ENCODE measurements around the gene LRRC15. TPM values are rescaled to one million over a fixed set of nuclear protein-coding genes. Genes with fewer than 3 reads are reported as not detected.

The LRRC15 gene
- total RNA-seq, 3 donors from 2014 or later = 0.22 to 1.8 (median 0.29) TPM

DNA sequence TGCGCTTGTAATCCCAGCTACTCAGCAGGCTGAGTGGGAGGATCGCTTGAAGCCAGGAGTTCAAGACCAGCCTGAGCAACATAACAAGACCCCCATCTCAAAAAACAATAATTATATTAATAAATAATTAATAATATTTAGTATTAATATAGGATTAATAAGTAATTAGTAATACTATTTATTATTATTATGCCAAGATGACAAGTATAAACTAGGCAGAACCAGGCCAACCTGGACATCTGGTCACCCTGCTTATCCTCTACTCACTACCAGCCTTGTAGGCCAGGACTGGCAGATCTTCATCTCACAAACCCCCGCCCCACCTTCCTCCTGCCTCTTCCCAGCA lies 18.8 kb downstream of the LRRC15 start:
- intact Hi-C loops (cut with DNase I, micrococcal nuclease) = no loop called here
- no peak for DNase-seq
- ATAC-seq = no peak
- H3K4me3 ChIP-seq = no peak overlapping the region
- H3K4me1 ChIP-seq (ENCODE audit: low read depth) = no peaks in the 10 kb centered on the region
- no peaks in the 10 kb centered on the region for H3K9me3 ChIP-seq
- TF ChIP-seq, protein P1, sequence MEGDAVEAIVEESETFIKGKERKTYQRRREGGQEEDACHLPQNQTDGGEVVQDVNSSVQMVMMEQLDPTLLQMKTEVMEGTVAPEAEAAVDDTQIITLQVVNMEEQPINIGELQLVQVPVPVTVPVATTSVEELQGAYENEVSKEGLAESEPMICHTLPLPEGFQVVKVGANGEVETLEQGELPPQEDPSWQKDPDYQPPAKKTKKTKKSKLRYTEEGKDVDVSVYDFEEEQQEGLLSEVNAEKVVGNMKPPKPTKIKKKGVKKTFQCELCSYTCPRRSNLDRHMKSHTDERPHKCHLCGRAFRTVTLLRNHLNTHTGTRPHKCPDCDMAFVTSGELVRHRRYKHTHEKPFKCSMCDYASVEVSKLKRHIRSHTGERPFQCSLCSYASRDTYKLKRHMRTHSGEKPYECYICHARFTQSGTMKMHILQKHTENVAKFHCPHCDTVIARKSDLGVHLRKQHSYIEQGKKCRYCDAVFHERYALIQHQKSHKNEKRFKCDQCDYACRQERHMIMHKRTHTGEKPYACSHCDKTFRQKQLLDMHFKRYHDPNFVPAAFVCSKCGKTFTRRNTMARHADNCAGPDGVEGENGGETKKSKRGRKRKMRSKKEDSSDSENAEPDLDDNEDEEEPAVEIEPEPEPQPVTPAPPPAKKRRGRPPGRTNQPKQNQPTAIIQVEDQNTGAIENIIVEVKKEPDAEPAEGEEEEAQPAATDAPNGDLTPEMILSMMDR (IDR thresholded peaks at IDR 0.05) = no peak
- no peaks in the 10 kb centered on the region for H3K36me3 ChIP-seq (ENCODE audit: low read depth)

DNA sequence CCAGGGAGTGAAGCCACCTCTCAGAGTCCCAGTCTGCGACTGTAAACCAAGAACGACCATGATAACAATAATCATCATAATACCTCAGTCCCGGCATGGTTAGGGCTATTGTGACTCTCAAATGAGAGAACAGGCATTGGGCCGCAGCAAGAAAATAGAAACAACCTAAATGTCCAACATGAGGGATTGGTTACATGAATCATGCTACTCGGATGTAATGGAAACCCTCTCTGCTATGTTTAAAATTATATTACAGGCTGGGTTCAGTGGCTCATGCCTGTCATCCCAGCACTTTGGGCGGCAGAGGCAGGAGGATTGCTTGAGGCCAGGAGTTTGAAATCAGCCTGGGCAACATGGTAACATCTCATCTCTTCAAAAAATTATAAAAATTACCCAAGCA lies 21.2 kb downstream of the LRRC15 start:
- TF ChIP-seq, protein P1 (IDR thresholded peaks at IDR 0.05) = no peak
- Histone ChIP-seq H3K9me3 (no peaks in the 10 kb centered on the region), H3K4me3 (no peak overlapping the region), H3K36me3 (ENCODE audit: low read depth) (no peaks in the 10 kb centered on the region), H3K4me1 (ENCODE audit: low read depth) (no peaks in the 10 kb centered on the region)
- DNase-seq (no peak), ATAC-seq (no peak)
- intact Hi-C loops (cut with DNase I, micrococcal nuclease) = no loop called here

DNA sequence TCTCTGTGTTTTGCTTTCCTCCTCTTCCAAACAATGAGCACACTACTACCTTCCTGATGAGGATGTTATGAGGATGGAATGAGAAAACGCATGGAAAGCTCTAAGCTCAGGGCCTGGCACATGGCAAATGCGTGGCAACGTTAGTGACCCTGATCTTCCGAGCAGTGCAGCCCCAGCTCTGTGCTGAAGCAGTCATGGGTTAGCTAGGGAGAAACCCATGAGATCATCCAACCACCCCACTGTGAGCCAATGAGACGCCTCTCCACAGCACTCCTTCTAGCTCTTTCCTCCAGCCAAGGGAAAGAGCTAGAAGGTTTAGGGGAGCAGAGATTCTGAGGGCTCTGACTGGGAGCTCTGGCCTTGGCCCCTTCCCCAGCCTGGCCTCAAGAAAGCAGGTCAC lies 22.9 kb downstream of the LRRC15 start:
- no peak for DNase-seq
- ATAC-seq = peak; percentile 11
- Histone ChIP-seq H3K36me3 (ENCODE audit: low read depth) (no peaks in the 10 kb centered on the region), H3K9me3 (no peaks in the 10 kb centered on the region), H3K4me1 (ENCODE audit: low read depth) (no peaks in the 10 kb centered on the region), H3K4me3 (no peak overlapping the region)
- intact Hi-C loops (cut with DNase I, micrococcal nuclease) = no loop called here
- TF ChIP-seq, protein P1 (IDR thresholded peaks at IDR 0.05) = no peak

DNA sequence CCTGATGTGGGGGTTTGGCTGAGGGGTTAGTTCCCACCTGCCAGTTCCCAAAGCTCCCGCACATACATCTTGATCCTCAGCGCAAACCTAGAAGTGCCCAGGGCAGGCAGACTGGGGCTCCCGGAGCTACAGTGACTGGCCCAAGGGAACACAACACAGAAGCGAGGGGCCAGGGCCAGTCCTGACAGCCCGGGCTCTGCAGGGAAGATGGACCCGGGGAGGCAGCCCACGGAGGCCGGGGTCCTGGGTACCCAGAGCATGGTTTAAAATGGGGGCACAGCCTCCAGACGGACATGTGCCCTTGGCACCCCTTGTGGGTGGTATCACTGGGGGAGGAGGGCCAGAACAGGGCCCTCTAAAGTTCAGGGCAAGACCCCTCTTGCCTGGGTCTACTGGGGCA lies 23.5 kb downstream of the LRRC15 start:
- no peak for ATAC-seq
- peak in 1 of 3 donors; percentile 31 for DNase-seq
- no peaks in the 10 kb centered on the region for H3K36me3 ChIP-seq (ENCODE audit: low read depth)
- H3K4me3 ChIP-seq = no peak overlapping the region
- TF ChIP-seq, protein P1 (IDR thresholded peaks at IDR 0.05) = no peak
- intact Hi-C loops (cut with DNase I, micrococcal nuclease) = no loop called here
- H3K4me1 ChIP-seq (ENCODE audit: low read depth) = no peaks in the 10 kb centered on the region
- no peaks in the 10 kb centered on the region for H3K9me3 ChIP-seq

DNA sequence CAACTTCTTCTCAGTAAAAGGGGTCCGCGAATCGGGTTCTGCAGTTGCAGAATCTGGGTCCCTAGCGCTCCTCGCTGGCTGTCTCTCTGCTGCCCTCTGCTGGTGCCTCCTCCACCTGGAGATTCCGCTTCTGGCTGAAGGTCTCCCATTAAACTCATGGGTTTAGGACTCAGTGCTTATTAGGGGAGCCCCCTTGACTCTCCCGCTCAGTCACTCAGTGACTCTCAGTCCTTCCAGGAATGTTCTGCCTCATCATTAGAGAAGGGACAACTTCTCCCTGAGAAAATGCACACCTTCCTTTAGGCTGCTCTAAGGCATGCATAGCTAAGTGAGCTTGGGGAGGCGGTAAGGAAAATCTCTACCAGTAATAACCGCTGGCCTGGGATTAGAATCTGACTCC lies 25.5 kb downstream of the LRRC15 start:
- intact Hi-C loops (cut with DNase I, micrococcal nuclease) = no loop called here
- H3K36me3 ChIP-seq (ENCODE audit: low read depth) = no peaks in the 10 kb centered on the region
- no peaks in the 10 kb centered on the region for H3K4me1 ChIP-seq (ENCODE audit: low read depth)
- TF ChIP-seq, protein P1 (IDR thresholded peaks at IDR 0.05) = peak; percentile 93
- peak; percentile 76 for ATAC-seq
- no peak overlapping the region for H3K4me3 ChIP-seq
- DNase-seq = peak; percentile 61 to 92 (median 83)
- no peaks in the 10 kb centered on the region for H3K9me3 ChIP-seq

DNA sequence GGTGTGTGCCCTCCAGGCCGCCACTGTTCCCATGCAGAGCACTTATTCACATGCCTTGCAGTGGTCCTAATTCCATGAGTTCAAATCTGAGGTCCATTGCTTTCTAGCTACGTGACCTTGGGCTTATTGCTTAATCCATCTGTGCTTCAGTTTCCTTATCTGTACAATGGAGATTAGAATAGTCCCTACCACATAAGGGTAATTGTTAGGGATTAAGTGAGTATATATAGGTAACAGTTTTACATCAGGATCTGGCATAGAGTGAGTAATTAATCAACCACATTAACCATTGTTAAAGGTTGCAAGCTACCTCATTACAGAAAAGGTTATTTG lies 26.0 kb downstream of the LRRC15 start:
- DNase-seq = no peak
- intact Hi-C loops (cut with DNase I, micrococcal nuclease) = no loop called here
- H3K4me1 ChIP-seq (ENCODE audit: low read depth) = no peaks in the 10 kb centered on the region
- no peak for ATAC-seq
- TF ChIP-seq, protein P1 (IDR thresholded peaks at IDR 0.05) = no peak
- no peak overlapping the region for H3K4me3 ChIP-seq
- no peaks in the 10 kb centered on the region for H3K9me3 ChIP-seq
- H3K36me3 ChIP-seq (ENCODE audit: low read depth) = no peaks in the 10 kb centered on the region
